HT1080 (cell line): ENCODE measurements around the gene LBHD1. TPM values are rescaled to one million over a fixed set of nuclear protein-coding genes. Genes with fewer than 3 reads are reported as not detected.
"Not testable (repeated sequence)": the region's sequence is repeated elsewhere in the genome, so short reads cannot be mapped to it uniquely, and the experiment has no call there.

Experiments
- DNase-seq: peaks from one replicate; pipeline ENCODE4 v3.0.0-alpha.2; 2015; ENCODE audit warnings: low read depth
- total RNA-seq: library from RNA; depleted of rRNA; stranded (reverse); fragments of >200 nt; shearing (Covaris generic); gene quantifications from 2 replicates; pipeline ENCODE4 v1.2.3, GENCODE V29; 2014

Gene LBHD1
- total RNA-seq, 1 experiment from 2014 or later: 4.8 TPM

DNA sequence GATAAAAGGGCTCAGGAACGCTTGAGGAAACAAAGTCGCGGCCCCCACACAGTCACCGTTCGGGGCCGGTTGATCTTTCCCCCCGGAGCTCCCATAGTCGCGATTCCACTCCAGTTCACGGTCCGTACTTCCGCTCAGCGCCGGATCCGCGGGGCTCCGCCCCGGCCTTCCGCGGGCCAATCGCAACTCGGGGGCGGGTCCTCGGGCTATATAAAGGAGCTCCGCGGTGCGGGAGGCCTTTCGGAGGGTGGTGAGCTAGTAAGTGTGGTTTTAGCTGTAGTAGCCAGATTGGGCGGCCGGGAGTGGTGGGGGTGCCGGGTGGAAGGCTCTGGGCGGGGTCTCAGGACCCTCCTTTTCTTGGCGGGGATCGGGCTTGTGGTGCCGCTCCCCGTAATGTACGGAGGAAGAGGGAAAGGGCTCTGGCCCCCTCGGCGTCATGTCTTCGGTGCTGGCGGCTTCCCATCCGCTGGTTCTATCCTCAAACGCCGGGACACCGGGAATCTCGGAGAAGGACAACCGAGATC, 6.9 kb downstream of the LBHD1 start, which contains the start of the genes C11orf98 and CSKMT:
Gene C11orf98, minus strand, starts transcription at position 136 of the 524 bp plus-strand sequence. Its CDS starts 41 bp downstream, at position 95.
Gene CSKMT, plus strand, starts transcription at position 238 of the 524 bp plus-strand sequence. CDS start 568 bp downstream, outside the sequence.
- peak; percentile 93 for DNase-seq

DNA sequence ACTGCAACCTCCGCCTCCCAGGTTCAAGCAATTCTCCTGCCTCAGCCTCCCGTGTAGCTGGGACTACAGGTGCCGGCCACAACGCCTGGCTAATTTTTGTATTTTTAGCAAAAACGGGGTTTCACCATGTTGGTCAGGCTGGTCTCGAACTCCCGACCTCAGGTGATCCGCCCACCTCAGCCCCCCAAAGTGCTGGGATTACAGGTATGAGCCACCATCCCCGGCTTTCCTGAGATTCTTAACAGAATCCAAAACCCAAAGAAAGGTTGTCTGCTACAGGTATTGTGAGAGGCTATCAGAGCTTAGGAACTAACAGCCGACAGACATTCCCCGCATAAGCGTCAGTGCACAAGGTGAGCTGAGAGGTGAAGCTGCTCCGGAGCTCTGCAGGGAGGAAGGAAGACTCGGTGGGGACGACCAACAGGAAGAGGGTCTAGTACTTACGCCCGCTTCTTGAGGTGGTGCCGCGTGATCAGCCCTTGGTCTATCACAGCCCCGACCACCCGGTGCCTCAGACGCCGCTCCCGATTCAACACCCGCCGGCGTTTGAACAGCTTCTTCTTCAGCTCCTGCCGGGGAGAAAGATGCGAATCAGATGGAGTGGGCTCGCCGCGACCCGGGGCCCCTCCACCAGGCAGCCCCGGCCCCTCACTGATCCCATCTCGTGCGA, 7.5 kb downstream of the LBHD1 start:
- no peak for DNase-seq

DNA sequence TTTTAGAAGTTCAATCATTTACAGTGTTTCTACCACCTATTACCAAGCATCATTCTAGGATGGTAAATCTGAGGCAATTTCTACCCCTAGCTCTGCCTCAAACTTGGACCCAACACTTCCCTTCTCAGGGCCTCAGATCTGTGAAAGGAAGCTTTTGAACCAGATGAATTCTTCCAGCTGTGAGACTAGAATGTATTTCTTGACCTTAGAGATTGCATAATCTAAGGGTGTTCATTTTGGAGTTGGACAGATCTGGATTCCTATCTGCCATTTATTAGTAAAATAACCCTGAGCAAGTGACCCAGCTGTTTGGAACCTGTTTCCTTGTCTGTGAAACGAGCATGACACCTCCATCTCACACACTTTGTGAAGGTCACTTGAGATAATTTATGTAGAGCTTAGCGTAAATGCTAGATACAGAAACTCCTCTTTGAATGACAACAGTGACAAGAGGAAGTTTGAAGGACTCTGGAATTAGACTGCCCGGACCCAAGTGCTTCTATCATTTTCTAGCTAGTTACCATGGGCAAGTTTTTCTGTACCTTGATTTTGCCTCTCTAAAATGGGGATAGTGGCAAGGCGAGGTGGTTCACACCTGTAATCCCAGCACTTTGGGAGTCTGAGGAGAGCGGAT, 15.2 kb downstream of the LBHD1 start:
- DNase-seq: no peak

DNA sequence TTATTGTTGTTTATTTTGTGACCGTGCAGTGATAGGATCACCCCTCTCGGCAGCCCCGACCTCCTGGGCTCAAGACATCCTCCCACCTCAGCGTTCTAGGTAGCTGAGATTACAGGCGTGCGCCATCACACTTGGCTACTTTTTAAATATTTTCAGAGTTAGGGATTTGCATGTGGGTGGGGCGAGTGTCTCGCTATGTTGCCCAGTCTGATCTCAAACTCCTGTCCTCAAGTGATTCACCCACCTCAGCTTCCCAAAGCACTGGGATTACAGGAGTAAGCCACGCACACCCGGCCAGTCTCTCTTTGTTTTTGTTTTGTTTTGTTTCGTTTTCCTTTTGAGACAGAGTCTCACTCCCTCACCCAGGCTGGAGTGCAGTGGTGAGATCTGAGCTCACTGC, 17.8 kb downstream of the LBHD1 start:
- DNase-seq: no peak

DNA sequence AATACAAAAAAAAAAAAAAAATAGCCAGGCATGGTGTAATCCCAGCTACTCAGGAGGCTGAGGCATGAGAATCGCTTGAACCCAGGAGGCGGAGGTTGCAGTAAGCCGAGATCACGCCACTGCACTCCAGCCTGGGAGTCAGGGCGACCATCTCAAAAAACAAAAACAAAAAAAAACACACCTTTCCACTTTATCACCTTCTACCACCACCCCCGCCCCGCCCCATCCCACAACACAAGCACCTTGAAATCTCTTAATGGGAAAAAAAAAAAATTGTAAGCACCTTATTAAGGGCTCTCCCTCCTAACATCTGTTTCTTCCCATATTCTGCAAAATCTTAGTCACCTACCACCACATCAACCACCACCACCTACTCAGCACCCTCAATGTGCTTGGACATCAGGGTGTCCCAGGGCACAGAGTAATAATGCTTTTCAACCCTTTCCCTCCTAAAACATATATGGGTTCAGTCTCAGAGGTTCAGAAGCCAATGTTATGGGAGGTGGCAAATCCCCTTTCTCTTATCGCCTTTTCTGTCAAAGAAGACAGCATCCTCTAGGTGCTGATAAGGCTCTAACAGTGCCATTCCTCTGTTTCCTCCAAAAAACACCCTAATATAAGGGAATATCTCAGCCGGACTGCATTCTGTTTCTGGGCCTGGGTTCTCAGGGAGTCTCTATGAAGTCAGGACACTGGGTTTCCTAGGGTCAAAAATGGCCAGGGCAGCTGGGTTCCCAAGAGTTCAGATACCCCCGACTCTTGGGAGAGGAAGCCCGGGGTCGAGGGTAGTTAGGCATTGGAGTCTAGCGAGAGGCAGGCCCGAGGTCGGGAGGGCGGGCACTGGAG, 19.7 kb downstream of the LBHD1 start:
- DNase-seq: no peak

DNA sequence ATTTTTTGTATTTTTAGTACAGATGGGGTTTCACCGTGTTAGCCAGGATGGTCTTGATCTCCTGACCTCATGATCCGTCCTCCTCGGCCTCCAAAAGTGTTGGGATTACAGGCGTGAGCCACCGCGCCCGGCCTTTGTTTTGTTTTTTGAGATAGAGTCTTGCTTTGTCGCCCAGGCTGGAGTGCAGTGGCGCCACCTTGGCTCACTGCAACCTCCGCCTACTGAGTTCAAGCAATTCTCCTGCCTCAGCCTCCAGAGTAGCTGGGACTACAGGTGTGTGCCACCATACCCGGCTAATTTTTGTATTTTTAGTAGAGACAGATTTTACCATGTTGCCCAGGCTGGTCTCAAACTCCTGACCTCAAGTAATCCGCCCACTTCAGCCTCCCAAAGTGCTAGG, 21.8 kb downstream of the LBHD1 start:
- DNase-seq: not testable (repeated sequence)

DNA sequence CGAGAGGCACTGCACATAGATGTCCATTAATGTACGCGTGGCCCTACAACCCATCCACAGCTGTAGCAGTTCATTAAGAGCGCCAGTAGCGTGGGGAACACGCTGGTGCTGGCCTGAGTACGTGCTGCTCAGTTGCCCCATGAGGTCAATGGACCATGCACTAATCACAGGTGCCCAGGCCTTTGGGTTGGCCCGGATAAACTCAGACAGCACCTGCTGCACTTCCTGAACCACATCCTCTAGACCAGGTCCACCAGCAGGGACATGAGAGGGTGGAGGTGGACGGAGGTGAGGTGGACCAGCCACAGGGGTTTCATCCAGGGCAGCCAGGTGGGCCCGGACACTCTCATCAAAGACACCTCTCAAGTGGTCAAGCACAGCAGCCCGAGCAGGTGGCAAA, 22.6 kb downstream of the LBHD1 start:
- DNase-seq: no peak

DNA sequence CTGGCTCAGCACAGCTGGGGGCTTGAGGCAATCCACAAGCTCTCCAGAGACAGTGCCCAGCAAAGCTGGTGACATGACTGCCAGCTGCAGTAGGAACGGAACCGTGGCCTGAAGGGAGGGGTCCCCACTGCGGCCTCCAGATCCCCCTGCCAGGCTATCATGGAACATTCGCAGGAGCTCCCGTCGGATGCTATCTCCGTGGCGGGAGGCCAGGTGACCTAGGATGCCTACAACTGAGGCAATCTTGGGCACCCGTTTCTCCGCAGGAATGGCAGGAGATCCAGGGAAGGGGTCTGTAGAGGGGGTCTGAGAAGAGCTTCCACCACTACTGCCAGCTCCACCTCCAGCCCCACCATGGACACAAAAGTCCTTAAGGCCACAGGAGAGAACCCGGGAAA, 23.1 kb downstream of the LBHD1 start:
- no peak for DNase-seq

DNA sequence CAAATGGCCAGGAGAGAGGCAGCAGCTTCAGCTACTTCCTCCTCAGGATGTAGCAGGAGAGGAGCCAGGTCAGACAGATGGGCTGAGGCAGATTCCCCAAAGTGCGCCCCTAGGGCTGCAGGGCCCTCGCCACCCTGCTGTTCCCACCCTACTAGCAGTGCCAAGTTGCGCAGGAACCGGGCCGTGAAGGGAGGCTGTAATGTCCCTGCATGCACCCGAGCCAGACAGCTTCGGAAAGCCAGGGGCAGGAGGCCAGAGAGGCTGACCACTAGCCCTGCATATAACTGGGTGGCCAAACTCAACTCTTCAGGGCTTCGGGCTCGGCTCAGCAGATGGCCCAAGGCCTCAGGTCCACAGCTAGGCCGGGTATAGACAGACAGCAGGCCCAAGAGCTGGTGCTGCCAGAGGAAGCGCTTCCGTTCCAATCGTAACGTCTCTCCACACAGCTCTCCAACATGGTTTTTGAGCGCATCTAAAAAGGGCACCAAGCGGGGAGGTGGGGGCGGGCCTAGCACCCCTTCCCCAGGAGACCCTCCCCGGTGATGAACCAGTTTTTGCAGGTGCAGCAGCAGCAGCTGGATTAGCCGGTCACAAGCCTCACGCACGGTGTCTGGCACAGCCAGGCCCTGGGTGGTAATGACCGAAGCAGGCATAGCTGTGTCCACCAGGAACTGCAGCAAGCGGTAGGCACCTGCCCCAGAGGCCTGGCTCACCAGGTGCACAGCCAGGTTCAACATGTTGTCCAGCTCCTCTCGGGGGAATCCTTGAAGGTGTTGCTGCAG, 23.7 kb downstream of the LBHD1 start:
- DNase-seq: no peak

DNA sequence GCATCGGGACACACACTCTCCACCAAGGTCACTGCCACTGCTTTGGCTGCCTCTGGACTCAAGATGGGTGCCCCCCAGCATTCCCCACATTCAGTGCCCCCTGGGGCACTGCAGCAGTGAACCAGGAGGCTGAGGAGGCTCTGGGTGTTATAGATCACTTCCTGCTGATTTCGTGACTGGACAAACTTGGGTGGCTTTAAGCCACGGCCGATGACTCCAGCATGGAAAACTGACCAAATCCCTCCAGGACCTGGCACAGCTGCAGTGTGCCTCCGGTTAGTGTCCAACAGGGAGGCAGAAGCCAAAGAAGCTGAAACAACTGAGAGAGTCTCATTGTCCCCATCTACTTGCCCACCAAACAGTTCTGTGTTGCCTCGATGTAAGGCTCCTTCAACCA, 24.5 kb downstream of the LBHD1 start:
- no peak for DNase-seq

DNA sequence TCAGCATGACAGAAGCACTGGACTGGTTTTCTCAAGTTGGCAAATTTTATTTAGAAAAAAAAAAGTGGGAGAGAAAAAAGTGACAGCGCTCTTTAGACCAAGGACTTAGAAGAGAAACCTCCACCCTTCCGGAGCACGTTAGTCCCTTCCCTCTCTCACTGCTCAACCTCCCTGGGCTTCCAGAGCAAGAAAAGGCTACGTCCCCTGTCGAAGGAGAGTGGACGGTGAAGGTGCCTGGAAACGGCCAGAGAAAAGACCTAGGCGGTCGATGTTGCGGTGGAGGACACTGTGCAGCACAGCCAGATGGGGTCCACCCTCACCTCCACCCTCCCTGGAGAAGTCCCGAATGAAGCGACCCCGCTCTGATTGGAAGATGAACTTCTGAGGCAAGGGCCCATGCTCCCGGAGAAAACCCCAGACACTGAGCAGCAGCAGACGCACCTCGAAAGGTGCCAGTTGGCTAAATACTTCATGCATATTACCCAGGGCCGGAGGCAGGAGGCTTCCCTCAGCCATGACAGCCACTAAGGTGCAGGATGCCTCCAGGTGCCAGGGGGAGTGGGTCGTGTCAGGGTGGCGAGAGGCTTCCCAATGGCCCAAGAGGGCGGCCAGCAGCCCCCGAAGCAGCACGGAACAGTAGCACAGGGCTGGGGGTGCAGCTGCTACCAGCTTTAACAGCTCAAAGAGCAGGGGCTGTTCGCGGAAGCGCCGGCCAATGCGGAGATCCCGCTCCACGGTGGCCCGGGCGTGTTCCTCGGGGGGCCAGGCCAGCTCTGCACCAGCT, 25.1 kb downstream of the LBHD1 start:
- no peak for DNase-seq

DNA sequence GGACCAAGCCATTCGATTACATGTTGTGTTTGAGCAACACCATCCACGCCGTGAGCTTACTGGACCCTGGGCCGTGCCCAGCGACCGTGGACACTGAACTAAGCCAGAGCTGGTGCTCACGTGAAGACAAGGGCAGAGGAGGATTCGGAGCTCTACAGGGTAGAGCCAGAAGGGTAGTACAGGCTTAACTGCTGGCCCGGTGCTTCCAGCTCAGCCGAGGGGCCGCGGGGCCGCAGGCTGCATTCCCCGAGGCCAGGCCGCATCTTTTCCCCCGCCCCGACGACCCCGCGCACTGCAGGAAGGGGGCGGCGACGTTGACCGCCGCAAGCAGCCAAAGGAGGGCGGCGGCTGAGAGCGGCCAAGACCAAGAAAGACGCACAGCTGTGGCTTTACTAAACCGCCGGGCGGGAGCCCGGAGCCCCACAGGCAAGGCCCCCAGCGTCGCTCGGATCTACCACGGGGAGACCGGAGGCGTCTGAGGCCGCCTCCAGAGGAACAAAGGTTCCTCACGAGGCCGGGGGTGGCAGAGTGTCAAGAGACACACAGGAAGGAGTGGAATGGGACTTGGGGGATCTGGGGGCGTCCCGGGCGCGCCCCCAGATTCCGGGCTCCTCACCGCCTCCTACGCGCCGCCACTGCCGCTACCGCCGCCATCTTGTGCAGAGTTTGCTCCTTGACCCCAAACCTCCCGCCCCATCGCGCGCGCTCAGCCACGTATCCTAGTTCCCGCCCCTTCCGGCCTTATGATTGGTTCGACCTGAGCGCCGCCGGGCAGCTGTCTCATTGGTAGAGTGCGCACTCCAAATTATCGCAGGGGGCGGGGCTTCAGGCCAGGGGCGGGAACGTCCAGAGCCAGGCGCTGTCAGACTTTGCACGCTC, 25.9 kb downstream of the LBHD1 start, which contains the start of gene GANAB:
Gene GANAB, minus strand, starts transcription at position 668 of the 879 bp plus-strand sequence. Its CDS starts 14 bp downstream, at position 654.
- peak; percentile 95 for DNase-seq

DNA sequence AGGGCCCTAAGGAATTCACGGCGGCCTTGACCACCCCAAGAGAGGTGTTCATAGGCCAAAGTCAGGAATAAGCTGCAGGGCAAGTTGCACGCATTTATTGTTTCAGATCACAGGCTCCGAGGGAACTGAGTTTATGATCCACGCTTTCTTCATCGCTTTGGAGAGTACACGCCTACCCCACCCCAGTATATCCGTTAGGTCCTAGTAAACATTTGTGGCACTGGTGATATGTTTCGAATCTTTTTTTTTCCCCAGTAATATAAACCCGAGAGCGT, 26.5 kb downstream of the LBHD1 start:
- no peak for DNase-seq

DNA sequence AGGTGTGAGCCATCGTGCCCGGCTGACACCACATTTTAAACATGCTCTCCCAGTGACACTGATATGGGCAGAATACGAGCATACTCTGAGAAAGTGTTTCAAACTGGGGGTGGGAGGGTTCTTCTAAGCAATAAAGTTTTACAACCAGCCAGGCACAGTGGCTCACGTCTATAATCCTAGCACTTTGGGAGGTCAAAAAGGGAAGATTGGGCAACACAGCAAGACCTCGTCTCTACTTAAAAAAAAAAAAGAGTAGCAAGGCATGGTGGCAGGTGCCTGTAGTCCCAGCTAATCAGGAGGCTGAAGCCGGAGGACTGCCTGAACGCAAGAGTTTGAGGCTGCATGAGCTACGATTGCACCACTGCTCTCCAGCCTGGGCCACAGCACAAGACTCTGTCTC, 27.8 kb downstream of the LBHD1 start:
- no peak for DNase-seq

DNA sequence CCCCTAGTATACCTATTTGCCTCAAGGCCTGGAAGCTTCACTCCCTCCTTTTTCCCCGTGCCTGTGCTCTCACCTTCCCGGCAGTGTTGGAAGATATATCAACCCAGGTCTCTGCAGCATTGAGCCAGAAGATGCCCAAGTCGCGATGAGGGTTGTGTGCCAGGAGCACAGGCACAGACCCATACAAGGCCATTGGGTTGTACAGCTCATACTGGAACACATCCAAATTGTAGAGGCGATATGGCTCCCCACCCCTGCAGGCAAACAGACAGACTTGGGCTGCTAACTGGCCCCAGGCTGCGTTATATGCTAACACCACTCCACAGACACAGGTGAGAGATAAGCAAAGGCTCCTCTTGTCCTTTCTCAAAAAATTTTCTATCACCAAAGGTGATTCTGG, 39.6 kb downstream of the LBHD1 start:
- DNase-seq: no peak

DNA sequence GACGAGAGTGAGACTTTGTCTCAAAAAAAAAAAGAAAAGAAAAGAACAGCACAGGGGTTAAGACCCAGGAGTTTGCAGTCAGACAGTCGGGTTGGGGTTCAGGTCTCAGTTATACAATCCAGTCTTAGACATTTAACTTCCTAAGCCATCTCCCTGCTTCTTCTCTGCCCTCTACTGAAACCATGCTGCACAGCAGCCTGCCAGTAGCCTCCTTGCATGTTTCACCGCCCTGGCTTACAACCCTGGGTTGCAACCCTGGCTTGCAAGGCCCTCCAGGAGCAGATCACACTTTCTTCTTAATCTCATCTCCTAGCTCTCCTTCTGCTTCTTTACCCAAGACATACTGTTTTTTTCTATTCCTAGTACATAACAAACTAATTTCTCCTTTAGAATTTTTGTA, 44.4 kb downstream of the LBHD1 start:
- no peak for DNase-seq

DNA sequence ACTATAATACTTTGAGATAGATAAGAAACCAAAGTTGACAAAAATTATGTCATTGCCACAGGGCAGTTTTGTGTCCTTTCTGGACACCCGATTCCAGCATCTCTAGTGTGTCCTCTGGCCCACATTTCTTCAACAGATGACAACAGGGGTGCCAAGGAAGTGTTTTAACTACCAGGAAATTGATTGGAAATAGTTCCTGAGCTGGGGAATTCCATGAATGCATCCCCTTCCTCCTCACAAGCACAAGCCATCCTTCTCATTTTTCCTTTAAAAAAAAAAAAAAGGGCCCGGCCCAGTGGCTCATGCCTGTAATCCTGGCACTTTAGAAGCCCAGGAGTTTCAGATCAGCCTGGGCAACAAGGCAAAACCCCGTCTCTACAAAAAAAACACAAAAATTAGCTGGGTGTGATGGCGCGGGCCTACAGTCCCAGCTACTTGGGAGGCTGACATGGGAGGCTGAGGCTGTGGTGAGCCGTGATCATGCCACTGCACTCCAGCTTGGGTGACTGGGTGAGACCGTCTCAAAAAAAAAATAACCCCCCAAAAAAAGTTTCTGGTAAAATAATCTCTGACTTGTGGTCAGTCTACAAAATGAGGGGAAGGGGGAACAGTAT, 49.5 kb downstream of the LBHD1 start:
- DNase-seq: no peak

DNA sequence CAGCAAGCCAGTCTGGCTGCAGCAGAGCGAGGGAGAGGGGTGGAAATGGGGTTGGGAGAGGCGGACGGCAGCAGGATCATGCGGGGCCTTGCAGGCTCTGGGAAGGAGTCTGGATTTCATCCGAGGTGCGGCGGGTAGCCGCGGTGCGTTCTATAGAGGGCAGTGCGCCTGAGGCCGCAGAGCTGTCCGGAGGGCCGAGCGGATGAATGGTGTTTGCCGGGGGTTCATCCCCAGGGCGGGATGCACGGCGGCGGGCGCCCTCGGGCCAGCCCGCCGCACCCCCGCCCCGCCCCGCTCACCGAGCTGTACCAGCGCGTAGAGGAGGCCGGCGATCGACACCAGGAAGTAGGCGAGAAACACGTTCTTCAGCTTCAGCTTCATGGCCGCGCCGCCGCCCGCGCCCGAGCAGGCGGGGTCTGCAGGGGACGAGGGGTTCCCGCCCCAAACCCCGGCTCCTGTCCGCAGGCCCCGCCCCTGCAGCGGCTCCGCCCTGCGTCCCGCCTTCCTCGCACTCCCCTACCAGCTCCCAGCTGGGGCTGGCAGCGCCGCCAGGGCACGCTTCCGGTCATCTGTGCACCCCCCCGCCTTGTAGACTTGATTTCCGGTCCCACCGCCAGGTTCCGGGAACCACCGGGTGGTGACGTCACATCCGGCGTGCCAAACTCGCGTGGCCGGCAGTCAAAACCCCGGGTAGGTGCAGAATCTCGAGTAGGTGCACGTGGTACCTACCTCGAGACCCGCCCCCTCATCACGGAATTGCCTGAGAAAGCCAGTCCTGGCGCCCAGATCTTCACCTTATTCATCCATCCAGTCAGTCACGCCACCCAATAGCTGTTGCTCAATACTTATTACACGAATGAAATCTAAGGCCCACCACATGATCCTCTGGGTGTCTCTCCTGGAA, 50.2 kb downstream of the LBHD1 start, which contains the start of gene B3GAT3:
Gene B3GAT3, minus strand, starts transcription at position 420 of the 904 bp plus-strand sequence. Its CDS starts 39 bp downstream, at position 381.
- peak; percentile 98 for DNase-seq
